Keratinocyte (primary cell): ENCODE results near the gene DRG1. TPM values are rescaled to one million over a fixed set of nuclear protein-coding genes. Genes with fewer than 3 reads are reported as not detected.

Source experiments
- DNase-seq: peaks from one replicate; pipeline ENCODE4 v3.0.0-alpha.2; 2011; ENCODE audit warnings: low read depth, missing footprints, low spot score
- FAIRE-seq: peaks from 2 replicates; lab custom pipeline; 2011; peaks lifted over from hg19 to GRCh38; lab: Jason Lieb, UNC
- H2AFZ ChIP-seq: 2 replicates; pipeline ENCODE4 v1.6.0; 2012; ENCODE audit warnings: low read length, control low read depth, inconsistent platforms; ENCODE audit not compliant: control insufficient read depth
- H3K27ac ChIP-seq: 2 replicates; pipeline ENCODE4 v1.5.1; 2011; ENCODE audit warnings: low read length; ENCODE audit not compliant: control insufficient read depth, insufficient read depth
- H3K27me3 ChIP-seq: 3 replicates; pipeline ENCODE4 v1.6.0; 2011; ENCODE audit warnings: low read length; ENCODE audit not compliant: control insufficient read depth, insufficient read depth; ENCODE audit errors: extremely low read depth
- H3K36me3 ChIP-seq, 2 experiments: 2 replicates in 1 of 2; 3 replicates in 1 of 2; pipeline ENCODE4 v1.5.1; 2011; ENCODE audit warnings: low read length in 2 of 2, mild to moderate bottlenecking in 1 of 2; ENCODE audit not compliant: control insufficient read depth in 2 of 2, insufficient read depth in 2 of 2; ENCODE audit errors: extremely low read depth in 1 of 2
- H3K4me1 ChIP-seq: 3 replicates; pipeline ENCODE4 v1.5.1; 2011; ENCODE audit warnings: low read length; ENCODE audit not compliant: control insufficient read depth, insufficient read depth; ENCODE audit errors: extremely low read depth
- H3K4me2 ChIP-seq: 3 replicates; pipeline ENCODE4 v1.6.0; 2011; ENCODE audit warnings: low read depth, low read length; ENCODE audit not compliant: control insufficient read depth, insufficient read depth; ENCODE audit errors: extremely low read depth
- H3K4me3 ChIP-seq, 3 experiments: fragments of 200-600 bp in 1 of 3; sonication (generic) in 1 of 3; 2 replicates in 2 of 3; 3 replicates in 1 of 3; pipeline ENCODE4 v1.5.1; 2011 to 2016; ENCODE audit warnings: low read length in 3 of 3, mild to moderate bottlenecking in 3 of 3, control low read depth in 2 of 3, inconsistent platforms in 1 of 3, low read depth in 1 of 3, mixed read lengths in 1 of 3, mixed run types in 1 of 3, moderate library complexity in 1 of 3; ENCODE audit not compliant: control insufficient read depth in 2 of 3, insufficient read depth in 2 of 3; ENCODE audit errors: extremely low read depth in 1 of 3
- H3K79me2 ChIP-seq: 2 replicates; pipeline ENCODE4 v1.6.0; 2012; ENCODE audit warnings: low read length; ENCODE audit not compliant: control insufficient read depth, insufficient read depth
- H3K9ac ChIP-seq: 3 replicates; pipeline ENCODE4 v1.6.0; 2011; ENCODE audit warnings: low read length; ENCODE audit not compliant: control insufficient read depth, insufficient read depth; ENCODE audit errors: extremely low read depth
- H3K9me1 ChIP-seq: 3 replicates; pipeline ENCODE4 v1.6.0; 2011; ENCODE audit warnings: low read length; ENCODE audit not compliant: control insufficient read depth, insufficient read depth; ENCODE audit errors: extremely low read depth
- H3K9me3 ChIP-seq: 2 replicates; pipeline ENCODE4 v1.5.1; 2012; ENCODE audit warnings: low read depth, low read length; ENCODE audit not compliant: control insufficient read depth
- H4K20me1 ChIP-seq: 3 replicates; pipeline ENCODE4 v1.6.0; 2011; ENCODE audit warnings: low read length; ENCODE audit not compliant: control insufficient read depth, insufficient read depth; ENCODE audit errors: extremely low read depth
- EZH2 ChIP-seq: IDR thresholded peaks from one replicate; pipeline ENCODE4 v1.6.1; 2012; ENCODE audit warnings: inconsistent platforms, mild to moderate bottlenecking, low read length, moderate library complexity
- dilution Hi-C: fragments of 300-500 bp; cut with MboI; formaldehyde crosslinking; loops from one replicate; pipeline ENCODE4 v1.7.0; 2020; ENCODE audit warnings: low sequenced_read_pairs; ENCODE audit not compliant: extremely low pct_ligation_motif_present
- polyA plus RNA-seq, 5 experiments: library from polyadenylated mRNA; depleted of rRNA in 3 of 5; stranded (reverse) in 3 of 5; stranded (forward) in 1 of 5; unstranded in 1 of 5; fragments of >200 nt; gene quantifications; 1 replicate in 1 of 5; 2 replicates in 3 of 5; 3 replicates in 1 of 5; pipeline versions ENCODE4 v1.2.1 to v1.2.3, GENCODE V29; 2011 to 2012; ENCODE audit warnings: missing spikeins in 2 of 5, low read depth in 1 of 5, low replicate concordance in 1 of 5
- TF ChIP-seq, protein P1 (sequence below), 3 experiments: IDR thresholded peaks in 1 of 3; conservative IDR thresholded peaks in 1 of 3; optimal IDR thresholded peaks in 1 of 3; 2 replicates in 2 of 3; 3 replicates in 1 of 3; pipeline versions ENCODE3 to v1.5.1; 2011; ENCODE audit warnings: low read length in 3 of 3, mild to moderate bottlenecking in 3 of 3, moderate library complexity in 2 of 3, control low read depth in 1 of 3, inconsistent platforms in 1 of 3; ENCODE audit not compliant: insufficient read depth in 2 of 3; ENCODE audit errors: extremely low read depth in 1 of 3

The DRG1 gene
- polyA plus RNA-seq, 1 donor (not counting 4 experiments of a cell fraction or from before 2014, with no cell fraction given): 87.4 TPM

DNA sequence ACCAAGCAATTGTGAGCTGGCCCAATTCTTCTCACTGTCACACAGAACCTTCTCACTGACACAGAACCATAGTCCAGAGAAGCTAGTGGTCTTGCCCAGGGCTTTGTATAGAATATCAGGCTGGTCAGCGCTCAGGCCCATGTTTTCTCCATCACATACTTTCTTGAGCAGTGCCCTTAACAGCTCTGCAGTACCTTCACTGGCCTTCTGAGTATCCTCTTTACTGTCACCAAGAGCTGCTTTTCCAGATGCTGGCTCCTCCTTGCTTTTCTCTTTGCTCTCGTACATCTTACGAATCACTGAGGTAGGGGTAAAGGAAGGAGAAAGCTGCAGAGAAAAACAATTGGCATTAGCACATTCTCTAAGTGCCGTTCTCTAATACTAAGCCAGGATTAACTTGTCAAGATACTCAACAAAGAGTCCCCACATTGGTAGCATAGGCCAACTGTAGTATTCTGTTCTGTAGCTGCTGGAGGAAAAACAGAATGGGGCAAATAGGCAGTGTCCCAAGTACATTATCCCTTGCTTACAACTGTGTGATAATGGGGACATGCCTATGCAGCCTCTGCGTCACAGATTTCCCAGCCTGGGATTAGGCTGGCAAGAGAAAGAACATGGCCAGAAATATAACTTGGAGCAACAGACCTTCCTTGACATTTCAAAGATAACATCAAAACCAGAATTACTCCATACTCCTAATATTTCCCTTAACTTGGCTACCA lies 43.5 kb downstream of the DRG1 start:
- Histone ChIP-seq H3K9me3 (no peaks in the 10 kb centered on the region), H3K27ac (no peak overlapping the region)
- FAIRE-seq: no peak

DNA sequence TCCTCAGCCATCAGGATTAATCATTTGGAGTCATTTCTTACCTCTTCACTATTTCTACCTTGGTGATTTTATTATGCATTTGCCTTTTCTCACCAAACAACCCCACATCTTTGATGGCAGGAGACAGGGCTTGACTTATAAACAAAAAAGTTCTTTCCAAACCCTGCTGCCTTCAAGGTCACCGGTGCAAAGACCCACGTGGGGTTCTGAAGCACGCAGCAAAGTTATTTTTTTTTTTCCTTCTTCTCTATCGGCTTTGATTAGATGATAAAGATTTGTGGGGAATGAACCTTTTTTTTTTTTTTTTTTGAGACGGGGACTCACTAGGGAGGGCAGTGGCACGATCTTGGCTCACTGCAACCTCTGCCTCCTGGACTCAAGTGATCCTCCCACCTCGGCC lies 44.1 kb downstream of the DRG1 start:
- no peaks in the 10 kb centered on the region for H3K9me3 ChIP-seq
- H3K79me2 ChIP-seq: no peaks in the 10 kb centered on the region
- no peaks in the 10 kb centered on the region for H4K20me1 ChIP-seq
- no peak for DNase-seq
- no peak for TF ChIP-seq EZH2
- TF ChIP-seq, protein P1, sequence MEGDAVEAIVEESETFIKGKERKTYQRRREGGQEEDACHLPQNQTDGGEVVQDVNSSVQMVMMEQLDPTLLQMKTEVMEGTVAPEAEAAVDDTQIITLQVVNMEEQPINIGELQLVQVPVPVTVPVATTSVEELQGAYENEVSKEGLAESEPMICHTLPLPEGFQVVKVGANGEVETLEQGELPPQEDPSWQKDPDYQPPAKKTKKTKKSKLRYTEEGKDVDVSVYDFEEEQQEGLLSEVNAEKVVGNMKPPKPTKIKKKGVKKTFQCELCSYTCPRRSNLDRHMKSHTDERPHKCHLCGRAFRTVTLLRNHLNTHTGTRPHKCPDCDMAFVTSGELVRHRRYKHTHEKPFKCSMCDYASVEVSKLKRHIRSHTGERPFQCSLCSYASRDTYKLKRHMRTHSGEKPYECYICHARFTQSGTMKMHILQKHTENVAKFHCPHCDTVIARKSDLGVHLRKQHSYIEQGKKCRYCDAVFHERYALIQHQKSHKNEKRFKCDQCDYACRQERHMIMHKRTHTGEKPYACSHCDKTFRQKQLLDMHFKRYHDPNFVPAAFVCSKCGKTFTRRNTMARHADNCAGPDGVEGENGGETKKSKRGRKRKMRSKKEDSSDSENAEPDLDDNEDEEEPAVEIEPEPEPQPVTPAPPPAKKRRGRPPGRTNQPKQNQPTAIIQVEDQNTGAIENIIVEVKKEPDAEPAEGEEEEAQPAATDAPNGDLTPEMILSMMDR (optimal IDR thresholded peaks at IDR 0.05 in 1 of 3, IDR thresholded peaks at IDR 0.05 in 1 of 3, conservative IDR thresholded peaks at IDR 0.05 in 1 of 3; ENCODE audit: extremely low read depth in 1 of 3, insufficient read depth in 2 of 3, low read length in 3 of 3): no peak
- dilution Hi-C loops: no loop called here
- no peaks in the 10 kb centered on the region for H3K27me3 ChIP-seq
- H3K27ac ChIP-seq: no peak overlapping the region
- H3K4me2 ChIP-seq: no peak overlapping the region
- H3K9me1 ChIP-seq: no peaks in the 10 kb centered on the region
- H3K4me1 ChIP-seq: no peaks in the 10 kb centered on the region
- H3K36me3 ChIP-seq: peaks cover 32 to 40% of the 10 kb centered on the region in 2 experiments
- H3K4me3 ChIP-seq: no peak overlapping the region
- no peak overlapping the region for H3K9ac ChIP-seq
- H2AFZ ChIP-seq: no peak overlapping the region
- FAIRE-seq: no peak

More for the DNA sequence above, 43.5 kb downstream of the DRG1 start:
- H3K27me3 ChIP-seq: no peaks in the 10 kb centered on the region
- DNase-seq: no peak
- no peak overlapping the region for H2AFZ ChIP-seq
- H3K79me2 ChIP-seq: no peaks in the 10 kb centered on the region
- no peaks in the 10 kb centered on the region for H3K9me1 ChIP-seq
- no peaks in the 10 kb centered on the region for H4K20me1 ChIP-seq
- no peak for TF ChIP-seq EZH2
- TF ChIP-seq, protein P1 (optimal IDR thresholded peaks at IDR 0.05 in 1 of 3, IDR thresholded peaks at IDR 0.05 in 1 of 3, conservative IDR thresholded peaks at IDR 0.05 in 1 of 3; ENCODE audit: extremely low read depth in 1 of 3, insufficient read depth in 2 of 3, low read length in 3 of 3): no peak
- no peaks in the 10 kb centered on the region for H3K4me1 ChIP-seq
- no peak overlapping the region for H3K4me2 ChIP-seq
- H3K4me3 ChIP-seq: no peak overlapping the region
- no peak overlapping the region for H3K9ac ChIP-seq
- dilution Hi-C loops: no loop called here
- H3K36me3 ChIP-seq: peaks cover 29 to 39% of the 10 kb centered on the region in 2 experiments
